ENCODE data around the gene OR4A15. TPM values are rescaled to one million over a fixed set of nuclear protein-coding genes. Genes with fewer than 3 reads are reported as not detected.

OR4A15 gene
- not detected in 2 replicates for total RNA-seq

- no peak within 1 kb of the TSS for H3K4me3 ChIP-seq (ENCODE audit: low read depth, low read length)
- TF ChIP-seq, protein P1, sequence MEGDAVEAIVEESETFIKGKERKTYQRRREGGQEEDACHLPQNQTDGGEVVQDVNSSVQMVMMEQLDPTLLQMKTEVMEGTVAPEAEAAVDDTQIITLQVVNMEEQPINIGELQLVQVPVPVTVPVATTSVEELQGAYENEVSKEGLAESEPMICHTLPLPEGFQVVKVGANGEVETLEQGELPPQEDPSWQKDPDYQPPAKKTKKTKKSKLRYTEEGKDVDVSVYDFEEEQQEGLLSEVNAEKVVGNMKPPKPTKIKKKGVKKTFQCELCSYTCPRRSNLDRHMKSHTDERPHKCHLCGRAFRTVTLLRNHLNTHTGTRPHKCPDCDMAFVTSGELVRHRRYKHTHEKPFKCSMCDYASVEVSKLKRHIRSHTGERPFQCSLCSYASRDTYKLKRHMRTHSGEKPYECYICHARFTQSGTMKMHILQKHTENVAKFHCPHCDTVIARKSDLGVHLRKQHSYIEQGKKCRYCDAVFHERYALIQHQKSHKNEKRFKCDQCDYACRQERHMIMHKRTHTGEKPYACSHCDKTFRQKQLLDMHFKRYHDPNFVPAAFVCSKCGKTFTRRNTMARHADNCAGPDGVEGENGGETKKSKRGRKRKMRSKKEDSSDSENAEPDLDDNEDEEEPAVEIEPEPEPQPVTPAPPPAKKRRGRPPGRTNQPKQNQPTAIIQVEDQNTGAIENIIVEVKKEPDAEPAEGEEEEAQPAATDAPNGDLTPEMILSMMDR (conservative IDR thresholded peaks at IDR 0.05; ENCODE audit: low read depth, low read length), result no peak
- DNase-seq (ENCODE audit: low read depth), result no peak
These were observed at the start of gene OR4A15 for GRCh38 chr11:55367674-55368073. Gene OR4A15 (plus strand): TSS chr11:55367974. CDS start chr11:55367974, 0 bp downstream.

- no peak overlapping the region for H3K4me3 ChIP-seq (ENCODE audit: low read depth, low read length)
- no peak for DNase-seq (ENCODE audit: low read depth)
- TF ChIP-seq, protein P1 (conservative IDR thresholded peaks at IDR 0.05; ENCODE audit: low read depth, low read length), result no peak
These were observed 43.3 kb upstream of the OR4A15 start for GRCh38 chr11:55324500-55324899.

GRCh38 chr11:55342901-55343300, 24.9 kb upstream of the OR4A15 start, which contains the start of gene OR4A16:
Gene OR4A16 (plus strand): TSS chr11:55343201. CDS start chr11:55343201, 0 bp downstream.
- TF ChIP-seq, protein P1 (conservative IDR thresholded peaks at IDR 0.05; ENCODE audit: low read depth, low read length), result no peak
- no peak for DNase-seq (ENCODE audit: low read depth)

GRCh38 chr11:55345306-55345705, 22.5 kb upstream of the OR4A15 start:
- TF ChIP-seq, protein P1 (conservative IDR thresholded peaks at IDR 0.05; ENCODE audit: low read depth, low read length), result no peak
- no peak overlapping the region for H3K4me3 ChIP-seq (ENCODE audit: low read depth, low read length)
- DNase-seq (ENCODE audit: low read depth), result no peak

More at GRCh38 chr11:55342901-55343300, 24.9 kb upstream of the OR4A15 start, which contains the start of gene OR4A16:
- no peak within 1 kb of the TSS for H3K4me3 ChIP-seq (ENCODE audit: low read depth, low read length)

DNA sequence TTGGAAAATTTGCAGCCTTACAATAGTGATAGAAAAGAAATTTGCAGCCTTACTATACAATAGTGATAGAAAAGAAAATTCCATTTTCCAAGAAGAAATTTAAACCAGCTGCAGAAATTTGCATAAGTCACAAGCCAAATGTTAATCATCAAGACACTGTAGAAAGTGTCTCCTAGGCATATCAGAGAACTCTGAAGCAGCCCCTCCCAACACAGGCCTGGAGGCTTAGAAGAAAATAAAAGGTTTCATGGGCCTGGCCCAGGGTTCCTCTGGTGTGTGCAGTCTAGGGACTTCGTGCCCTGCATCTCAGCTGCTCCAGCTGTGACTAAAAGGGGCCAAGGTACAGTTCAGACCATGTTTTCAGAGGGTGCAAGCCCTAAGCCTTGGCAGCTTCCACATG, 18.7 kb upstream of the OR4A15 start:
- TF ChIP-seq, protein P1 (conservative IDR thresholded peaks at IDR 0.05; ENCODE audit: low read depth, low read length), result no peak
- H3K4me3 ChIP-seq (ENCODE audit: low read depth, low read length), result no peak overlapping the region
- DNase-seq (ENCODE audit: low read depth), result no peak

GRCh38 chr11:55357560-55358184, 10.1 kb upstream of the OR4A15 start:
- DNase-seq (ENCODE audit: low read depth), result no peak
- TF ChIP-seq, protein P1 (conservative IDR thresholded peaks at IDR 0.05; ENCODE audit: low read depth, low read length), result no peak
- no peak overlapping the region for H3K4me3 ChIP-seq (ENCODE audit: low read depth, low read length)

GRCh38 chr11:55401011-55401410, 33.2 kb downstream of the OR4A15 start:
- no peak for DNase-seq (ENCODE audit: low read depth)
- TF ChIP-seq, protein P1 (conservative IDR thresholded peaks at IDR 0.05; ENCODE audit: low read depth, low read length), result no peak
- H3K4me3 ChIP-seq (ENCODE audit: low read depth, low read length), result no peak overlapping the region
